NCI-H2171 (cell line): ENCODE measurements around the gene HOXD8.

Experiments used
- DNase-seq: peaks from one replicate; lab custom pipeline; 2025; lab: John Stamatoyannopoulos, UW

HOXD8 gene

DNA sequence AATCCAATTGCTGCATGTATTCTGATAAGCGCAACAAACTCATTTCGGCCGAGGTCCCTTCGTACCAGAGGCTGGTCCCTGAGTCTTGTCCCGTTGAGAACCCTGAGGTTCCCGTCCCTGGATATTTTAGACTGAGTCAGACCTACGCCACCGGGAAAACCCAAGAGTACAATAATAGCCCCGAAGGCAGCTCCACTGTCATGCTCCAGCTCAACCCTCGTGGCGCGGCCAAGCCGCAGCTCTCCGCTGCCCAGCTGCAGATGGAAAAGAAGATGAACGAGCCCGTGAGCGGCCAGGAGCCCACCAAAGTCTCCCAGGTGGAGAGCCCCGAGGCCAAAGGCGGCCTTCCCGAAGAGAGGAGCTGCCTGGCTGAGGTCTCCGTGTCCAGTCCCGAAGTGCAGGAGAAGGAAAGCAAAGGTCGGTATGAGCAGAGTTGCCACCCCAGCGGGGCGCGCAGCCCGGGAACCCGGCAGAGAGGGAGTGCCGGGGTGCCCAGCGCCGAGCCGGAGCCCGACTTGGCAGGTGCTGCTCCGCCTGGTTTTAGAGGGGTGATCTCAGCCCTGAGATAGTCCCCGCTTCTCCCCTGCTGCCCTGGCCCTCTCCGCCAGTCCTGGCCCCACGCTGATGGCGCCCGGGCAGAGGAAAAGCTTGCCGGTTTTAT lies 12.2 kb upstream of the HOXD8 start:
- DNase-seq, result no peak

DNA sequence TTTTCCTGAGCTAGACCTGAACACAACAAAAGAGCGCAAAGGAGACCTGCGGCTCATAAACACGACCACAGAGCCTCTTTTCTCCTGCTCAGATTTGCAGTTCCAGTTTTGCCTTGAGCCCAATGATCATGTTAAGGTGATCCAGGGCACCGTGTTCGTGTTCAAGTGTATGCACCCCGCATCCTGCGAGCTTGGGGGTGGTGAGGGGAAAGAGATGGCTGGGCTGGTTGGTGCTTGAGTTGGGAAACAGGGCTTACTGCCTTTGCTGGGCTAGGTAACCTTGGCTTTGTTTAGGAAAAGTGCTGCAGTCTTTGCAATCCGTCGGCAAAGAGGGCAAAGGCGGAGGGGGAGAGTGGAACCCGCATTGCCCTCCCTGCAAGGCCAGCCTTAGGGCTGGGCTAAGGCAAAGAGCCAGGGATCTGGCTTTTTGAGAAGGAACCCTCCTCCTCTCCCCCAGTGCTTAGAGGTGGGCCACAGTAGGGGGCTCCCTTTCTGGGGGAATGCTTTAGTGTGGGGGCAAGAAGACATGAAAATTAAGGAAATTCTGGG lies 11.6 kb upstream of the HOXD8 start:
- DNase-seq, result no peak

DNA sequence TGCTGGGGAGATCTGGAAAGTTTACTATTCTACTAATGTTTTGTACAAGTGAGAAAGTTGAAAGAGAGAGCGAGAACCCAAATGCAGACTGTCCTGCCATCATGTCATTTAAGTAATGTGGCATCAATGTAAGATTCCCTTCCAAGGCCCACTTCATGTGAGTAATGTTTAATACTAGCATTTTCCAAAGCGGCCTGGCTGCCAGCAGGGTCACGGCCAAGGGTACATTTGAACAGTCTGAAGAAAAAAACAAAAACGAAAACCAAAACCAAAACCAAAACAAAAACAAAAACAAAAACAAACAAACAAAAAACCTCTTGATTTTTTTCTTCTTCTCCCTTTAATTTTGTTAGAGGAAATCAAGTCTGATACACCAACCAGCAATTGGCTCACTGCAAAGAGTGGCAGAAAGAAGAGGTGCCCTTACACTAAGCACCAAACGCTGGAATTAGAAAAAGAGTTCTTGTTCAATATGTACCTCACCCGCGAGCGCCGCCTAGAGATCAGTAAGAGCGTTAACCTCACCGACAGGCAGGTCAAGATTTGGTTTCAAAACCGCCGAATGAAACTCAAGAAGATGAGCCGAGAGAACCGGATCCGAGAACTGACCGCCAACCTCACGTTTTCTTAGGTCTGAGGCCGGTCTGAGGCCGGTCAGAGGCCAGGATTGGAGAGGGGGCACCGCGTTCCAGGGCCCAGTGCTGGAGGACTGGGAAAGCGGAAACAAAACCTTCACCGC lies 10.7 kb upstream of the HOXD8 start:
- DNase-seq, result no peak

DNA sequence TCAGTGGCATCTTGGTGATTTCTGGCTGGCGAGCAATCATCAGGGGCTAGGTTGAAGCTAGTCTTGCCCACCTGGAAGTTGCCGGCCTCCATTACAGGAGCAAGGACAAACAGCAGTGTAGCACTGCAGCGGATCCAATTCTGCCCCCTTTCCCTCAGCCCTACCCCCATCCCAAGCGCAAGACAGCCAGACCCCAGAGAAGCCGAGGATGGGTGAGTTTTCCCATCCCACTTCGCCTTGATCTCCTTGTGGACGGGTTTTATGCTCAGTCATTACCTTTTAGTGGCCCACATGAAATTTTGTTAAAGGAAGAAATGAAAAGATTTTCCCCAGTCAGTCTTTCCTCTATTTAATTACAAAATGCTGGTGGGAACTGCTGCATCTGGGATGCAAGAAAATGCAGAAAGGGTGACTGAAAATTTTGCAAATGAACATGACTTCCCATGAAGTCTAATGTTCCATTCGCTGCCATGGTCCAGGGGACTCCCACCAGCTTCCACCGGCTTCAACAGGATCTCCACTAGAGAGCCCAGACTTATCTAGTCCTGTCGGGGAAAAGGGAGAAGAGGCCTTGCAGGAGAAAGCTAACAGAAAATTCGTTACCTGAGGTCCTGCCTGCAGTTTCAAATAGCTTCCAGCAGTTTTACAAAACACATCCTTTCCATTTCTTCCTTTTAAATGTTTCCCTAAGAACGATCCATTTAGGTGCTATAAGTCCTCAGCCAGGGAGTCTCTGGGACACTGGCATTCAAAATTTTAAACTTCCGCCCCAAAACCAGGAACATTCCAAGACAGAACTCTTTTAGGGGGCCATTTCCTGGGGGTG lies 8.9 kb upstream of the HOXD8 start:
- no peak for DNase-seq

DNA sequence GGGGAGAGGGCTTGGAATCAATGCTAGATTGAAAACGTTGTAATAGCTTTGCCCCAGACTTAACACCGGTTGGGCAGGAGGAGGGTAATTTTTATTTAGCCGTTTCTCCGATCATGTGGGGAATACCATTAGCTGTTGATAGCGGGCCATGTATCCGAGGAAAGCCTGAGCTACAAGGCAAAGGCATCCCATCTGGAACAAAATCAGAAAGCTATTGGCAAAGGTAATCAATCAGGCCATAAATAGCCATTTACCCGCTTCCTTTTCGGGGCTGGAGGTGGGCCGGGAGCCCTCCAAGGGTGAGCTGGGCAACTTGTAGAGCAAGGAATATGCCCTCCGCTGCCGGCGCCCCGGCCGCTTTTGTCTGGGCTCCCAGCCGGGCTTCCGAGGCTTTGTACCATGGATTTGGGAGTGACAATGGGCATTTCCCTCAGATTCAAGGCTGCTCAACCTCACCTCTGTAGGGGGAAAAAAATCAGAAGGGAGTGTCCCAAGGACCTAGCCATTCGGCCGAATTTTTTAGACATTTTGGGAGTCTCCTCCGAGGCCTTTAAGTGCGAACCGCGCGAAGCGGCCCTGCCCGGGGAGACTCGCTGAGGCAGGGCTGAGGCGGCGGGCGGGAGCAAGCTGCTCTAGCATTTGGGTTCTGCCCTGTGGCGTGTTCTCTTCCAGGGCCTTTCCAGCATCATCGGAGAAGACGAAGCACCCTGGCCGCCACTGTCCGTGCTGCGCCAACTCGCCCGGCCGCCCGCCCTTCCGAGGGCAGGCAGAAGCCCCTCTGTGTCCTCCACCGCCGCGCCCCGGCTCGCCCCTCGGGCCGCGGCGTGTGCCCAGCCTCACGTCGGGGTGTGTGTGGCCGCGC lies 8.1 kb upstream of the HOXD8 start:
- no peak for DNase-seq

DNA sequence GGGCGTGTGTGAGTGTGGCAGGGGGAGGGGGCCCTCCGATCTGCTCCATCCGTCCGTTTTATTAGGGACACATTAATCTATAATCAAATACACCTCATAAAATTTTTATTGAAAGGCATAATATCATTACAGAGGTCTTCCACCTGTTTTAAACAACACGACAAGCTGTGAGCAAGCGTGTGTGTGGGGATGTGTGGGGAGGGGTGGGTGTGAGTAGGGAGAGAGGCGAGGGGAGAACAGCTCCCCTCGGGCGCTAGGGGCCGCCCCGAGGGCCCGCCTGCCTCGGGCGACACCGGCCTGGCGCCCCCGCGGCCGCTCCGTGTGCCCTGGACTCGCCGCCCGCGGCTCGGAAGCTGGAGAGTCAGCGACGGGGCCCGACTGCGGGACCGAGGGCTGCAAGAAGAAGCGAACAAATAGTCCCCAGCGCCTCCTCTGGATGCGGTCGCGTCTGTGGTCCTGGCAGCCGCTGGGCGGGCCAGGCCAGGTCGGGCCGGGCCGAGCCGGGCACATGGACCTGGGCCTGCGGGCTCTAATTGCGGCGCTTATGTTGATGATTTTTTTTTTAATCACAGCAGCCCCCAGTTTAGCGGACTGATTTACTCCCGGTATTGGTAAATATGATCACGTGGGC lies 7.3 kb upstream of the HOXD8 start:
- no peak for DNase-seq

DNA sequence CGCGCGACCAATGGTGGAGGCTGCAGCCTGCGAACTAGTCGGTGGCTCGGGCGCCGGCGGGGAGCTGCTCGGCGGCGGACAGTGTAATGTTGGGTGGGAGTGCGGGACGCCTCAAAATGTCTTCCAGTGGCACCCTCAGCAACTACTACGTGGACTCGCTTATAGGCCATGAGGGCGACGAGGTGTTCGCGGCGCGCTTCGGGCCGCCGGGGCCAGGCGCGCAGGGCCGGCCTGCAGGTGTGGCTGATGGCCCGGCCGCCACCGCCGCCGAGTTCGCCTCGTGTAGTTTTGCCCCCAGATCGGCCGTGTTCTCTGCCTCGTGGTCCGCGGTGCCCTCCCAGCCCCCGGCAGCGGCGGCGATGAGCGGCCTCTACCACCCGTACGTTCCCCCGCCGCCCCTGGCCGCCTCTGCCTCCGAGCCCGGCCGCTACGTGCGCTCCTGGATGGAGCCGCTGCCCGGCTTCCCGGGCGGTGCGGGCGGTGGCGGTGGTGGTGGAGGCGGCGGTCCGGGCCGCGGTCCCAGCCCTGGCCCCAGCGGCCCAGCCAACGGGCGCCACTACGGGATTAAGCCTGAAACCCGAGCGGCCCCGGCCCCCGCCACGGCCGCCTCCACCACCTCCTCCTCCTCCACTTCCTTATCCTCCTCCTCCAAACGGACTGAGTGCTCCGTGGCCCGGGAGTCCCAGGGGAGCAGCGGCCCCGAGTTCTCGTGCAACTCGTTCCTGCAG lies 6.7 kb upstream of the HOXD8 start, which contains the start of gene HOXD9:
HOXD9 (plus strand) TSS at position 37 of the 728 bp plus-strand sequence; CDS start at position 87, 50 bp downstream.
- no peak for DNase-seq

DNA sequence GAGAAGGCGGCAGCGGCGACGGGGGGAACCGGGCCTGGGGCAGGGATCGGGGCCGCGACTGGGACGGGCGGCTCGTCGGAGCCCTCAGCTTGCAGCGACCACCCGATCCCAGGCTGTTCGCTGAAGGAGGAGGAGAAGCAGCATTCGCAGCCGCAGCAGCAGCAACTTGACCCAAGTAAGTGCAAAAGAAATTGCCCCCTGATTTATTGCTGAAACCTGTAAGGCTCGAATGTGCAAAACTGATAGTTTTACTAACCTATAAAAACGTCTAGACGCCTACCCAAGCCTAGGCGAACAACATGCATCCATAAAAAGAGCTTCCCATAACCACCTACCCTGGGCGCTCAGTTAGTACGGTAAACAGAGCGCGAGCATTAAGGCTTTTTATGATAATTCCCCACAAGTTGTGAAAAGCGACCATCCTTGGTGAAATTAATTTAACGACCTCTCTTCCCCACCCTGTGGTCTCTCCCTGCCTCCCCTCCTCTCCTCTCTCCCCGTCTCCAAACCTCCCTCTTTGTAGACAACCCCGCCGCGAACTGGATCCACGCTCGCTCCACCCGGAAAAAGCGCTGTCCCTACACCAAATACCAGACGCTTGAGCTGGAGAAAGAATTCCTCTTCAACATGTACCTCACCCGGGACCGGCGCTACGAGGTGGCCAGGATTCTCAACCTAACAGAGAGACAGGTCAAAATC lies 5.9 kb upstream of the HOXD8 start:
- no peak for DNase-seq

DNA sequence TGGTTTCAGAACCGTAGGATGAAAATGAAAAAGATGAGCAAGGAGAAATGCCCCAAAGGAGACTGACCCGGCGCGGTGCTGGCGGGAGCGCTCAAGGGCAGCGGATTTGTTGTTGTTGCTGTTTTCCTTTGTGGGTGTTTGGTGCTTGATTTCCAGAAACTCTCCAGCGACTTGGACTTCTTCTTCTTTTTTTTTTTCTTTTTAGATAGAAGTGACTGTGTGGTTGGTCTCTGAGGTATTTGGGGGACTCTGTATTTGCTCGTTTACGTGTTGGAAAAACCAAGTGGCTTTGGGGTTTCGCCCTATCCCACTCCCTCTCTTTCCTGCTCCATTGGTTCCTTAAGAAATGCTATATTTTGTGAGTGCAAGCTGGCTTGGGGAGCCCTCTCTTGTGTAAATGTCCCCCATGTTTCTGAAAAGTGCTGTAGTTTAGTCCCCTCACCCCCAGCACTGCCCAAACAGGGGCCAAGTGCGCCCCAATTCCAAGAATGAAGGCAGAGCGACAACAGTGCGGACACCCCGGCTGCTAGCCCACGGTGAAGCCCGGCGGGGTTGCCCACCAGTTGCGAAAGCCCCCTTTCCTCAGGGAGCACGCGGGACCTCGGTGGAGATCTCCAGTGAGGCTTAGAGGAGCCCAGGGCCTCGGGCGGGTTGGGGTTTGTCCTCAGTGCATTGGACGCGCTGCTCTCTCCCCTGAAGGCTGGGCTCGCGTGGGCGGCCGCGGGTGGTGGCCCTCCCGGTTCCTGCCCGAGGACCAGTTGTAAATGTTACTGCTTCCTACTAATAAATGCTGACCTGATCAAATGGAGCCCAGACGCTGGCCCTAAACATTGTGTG lies 5.2 kb upstream of the HOXD8 start:
- DNase-seq, result no peak

DNA sequence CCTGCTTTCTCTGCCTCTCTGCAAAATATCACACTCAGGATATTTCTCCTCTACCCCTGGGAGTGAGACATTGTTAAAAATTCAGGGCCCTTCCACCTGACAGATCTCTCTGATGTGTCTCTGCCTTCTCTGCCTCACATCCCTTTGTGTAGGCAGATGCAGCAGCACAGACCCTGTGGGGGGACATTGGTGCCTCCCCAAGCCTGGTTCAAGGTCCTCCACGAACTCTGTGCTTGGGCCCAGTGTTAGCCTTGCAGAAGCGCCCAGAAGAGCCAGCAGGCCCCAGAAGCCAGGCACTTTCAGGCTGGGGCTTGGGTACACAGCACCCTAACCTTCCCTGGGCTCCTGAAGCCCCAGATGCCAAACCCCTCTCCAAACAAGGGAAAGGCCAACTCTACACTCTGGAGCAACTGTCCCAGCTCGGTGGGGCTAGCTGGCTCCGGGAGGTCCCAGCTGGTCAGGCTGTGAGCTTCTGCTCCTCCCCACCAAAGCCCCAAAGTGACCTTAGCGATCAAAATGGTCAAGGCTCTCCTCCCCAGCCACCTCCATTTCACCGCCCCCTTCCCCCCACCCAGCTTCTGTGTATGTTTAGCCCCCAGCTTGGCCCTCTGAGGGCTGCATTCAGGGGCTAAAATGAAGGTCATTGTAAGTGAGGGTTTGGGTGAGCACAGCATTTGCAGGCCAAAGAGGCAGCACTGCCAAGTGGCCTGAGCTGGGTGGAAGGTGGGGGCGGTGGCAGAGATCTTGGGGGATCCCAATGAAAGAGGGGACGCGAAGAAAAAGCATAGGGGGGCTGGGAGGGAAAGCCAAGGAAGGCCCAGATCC lies 4.3 kb upstream of the HOXD8 start:
- no peak for DNase-seq

DNA sequence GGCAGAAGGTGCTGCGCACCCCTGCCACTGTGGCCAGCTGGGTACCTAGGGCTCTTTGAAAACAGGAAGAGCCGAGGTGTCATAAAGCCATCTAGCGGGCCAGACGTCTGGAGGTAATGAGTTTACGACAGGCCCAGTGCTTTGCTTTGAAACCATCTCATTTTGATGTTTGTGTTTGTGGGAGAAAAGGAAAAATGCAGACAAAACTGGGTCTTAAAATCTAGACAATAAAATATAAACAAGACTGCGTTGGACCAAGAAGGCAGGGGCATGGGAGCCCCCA lies 3.8 kb upstream of the HOXD8 start:
- no peak for DNase-seq

DNA sequence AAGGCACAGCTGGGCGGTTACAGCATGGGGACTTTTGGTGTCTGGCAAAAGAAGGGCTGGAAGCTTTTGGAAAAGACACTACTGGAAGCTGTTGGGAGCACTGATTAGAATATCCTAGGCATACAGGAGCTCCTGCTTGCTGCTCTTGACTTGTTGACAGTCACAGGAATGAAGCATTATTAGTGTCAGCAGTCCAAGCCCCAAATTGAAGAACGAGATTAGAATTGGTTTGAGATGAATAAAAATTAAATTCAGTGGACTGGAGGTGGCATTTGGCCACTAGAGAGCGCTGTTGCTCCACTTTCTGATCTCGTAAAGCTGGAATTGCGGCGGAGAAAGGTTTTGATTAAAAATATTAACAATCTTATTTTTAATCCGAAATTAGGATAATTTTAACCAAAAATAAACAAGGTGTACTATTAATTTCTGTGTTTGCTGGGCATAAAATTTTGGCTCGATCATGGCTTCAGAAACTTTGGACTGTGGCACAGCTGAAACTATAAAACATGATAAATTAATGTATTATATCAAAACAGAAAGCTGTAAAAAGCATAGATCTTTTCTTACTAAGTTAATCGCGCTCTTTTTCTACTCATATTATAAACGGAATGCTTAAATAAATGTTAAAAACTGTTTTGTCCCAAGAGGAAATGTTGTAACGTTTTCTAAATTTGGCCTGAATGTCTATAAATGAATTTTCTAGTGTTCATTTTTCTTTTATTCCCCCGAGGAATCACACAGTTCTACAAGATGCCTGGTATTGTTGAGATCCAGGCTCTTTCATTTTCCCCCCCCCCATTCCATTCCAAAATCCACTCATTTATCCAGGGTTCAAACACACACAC lies 2.4 kb upstream of the HOXD8 start:
- peak; percentile 45 for DNase-seq

DNA sequence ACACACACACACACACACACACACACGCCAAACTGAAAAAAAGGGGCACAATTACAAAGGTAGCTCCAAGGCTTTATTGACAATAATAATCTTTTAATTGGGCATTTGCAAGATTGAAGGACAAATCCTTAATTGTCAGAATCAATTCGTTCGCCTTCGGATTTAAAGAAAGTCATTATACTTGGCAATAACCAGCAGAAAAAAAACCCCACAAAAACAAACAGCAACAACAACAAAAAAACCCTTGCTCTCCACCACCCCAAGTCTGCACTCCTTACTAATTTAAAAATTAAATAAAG lies 1.8 kb upstream of the HOXD8 start:
- no peak for DNase-seq

DNA sequence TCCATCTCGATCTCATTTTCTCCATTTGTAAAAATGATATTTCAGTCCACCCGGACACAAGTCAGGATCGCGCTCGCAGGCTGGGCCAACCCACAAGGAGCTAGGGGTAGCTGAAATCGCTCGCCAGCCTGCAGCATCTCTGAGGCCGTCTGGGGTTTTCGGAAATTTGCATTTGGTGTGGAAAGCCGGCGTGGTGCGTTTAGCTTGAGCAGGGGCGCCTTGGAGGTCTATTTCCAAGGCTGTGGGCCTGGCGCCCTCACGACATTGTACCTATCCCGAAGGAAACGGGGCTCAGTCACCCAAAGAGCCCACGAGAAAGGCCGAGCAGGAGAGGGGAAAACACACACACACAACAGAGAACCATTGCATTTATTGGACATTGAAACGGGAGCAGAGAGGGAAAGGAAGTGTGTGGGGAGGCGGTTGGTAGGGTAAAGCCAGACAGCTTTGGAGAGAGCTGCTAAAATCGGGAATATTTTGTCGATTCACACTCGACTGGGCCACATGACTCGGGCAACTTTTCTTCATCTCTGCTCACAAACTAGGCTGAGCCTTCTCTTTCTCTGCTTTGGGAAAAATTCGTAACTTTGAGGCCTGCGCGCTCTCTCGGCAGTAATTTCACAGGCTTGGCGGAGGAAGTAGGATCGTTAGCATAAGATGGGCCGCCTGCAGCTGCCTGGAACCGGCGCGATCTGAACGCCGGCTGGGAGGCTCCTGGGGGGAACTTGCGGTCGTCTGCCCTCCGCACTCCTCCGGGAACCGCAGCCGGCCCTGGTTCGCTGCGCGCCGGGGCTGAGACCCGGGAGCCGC lies 1.1 kb upstream of the HOXD8 start:
- DNase-seq, result no peak

DNA sequence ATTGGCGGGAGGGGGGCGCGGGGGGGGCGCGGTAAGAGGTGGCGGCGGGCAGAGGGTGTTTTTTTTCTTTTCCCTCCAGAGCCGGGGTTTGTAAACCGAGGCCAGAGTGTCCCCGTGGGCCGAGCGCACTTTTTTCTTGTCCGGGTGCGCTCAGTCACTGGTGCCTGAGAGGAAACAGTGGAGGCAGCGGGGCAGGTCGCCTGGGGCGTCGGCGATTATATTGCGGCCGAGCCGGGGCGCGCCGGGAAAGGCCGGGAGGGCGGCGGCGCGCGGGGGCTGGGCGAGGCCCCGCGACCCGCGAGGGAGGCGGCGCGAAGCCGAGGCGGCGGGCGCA lies 275 bp downstream of the HOXD8 start:
- DNase-seq, result no peak

DNA sequence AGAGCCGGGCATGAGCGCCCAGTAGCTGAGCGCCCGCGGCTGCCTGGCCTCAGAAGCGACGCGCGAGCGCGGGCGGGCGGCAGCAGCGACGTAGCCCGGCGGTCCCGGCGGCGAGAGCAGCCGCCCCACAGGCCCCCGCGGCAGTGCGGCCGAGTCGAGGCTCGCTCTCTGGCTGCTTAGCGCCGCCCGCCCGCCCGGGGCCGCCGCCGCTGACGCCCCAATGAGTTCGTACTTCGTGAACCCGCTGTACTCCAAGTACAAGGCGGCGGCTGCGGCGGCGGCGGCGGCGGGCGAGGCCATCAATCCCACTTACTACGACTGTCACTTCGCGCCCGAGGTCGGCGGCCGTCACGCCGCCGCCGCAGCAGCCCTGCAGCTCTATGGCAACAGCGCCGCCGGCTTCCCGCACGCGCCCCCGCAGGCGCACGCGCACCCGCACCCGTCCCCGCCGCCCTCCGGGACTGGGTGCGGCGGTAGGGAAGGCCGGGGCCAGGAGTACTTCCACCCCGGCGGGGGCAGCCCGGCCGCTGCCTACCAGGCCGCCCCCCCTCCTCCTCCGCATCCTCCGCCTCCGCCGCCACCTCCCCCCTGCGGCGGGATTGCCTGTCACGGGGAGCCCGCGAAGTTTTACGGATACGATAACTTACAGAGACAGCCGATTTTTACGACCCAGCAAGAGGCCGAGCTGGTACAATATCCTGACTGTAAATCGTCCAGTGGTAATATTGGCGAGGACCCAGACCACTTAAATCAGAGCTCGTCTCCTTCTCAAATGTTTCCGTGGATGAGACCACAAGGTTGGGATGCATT lies 847 bp downstream of the HOXD8 start:
- peak; percentile 63 for DNase-seq
